ENCODE data around the gene PRODH2. TPM values are rescaled to one million over a fixed set of nuclear protein-coding genes. Genes with fewer than 3 reads are reported as not detected.

The PRODH2 gene
- total and polyA plus RNA-seq, 2 of the 13 experiments (the other 11 are each of a cell fraction or from before 2014, with no cell fraction given) = 86.7 to 118 TPM

- TF ChIP-seq LBX2 (CRISPR knock-in tag; IDR thresholded peaks at IDR 0.05; ENCODE audit: borderline replicate concordance) (no peak), SRSF4 (IDR thresholded peaks at IDR 0.05; ENCODE audit: low read depth, low read length, poor library complexity, severe bottlenecking) (no peak), ZNF75D (CRISPR knock-in tag; IDR thresholded peaks at IDR 0.05; ENCODE audit: borderline replicate concordance) (no peak), PLSCR1 (CRISPR knock-in tag; IDR thresholded peaks at IDR 0.05; ENCODE audit: borderline replicate concordance) (no peak), NCOA2 (CRISPR knock-in tag; IDR thresholded peaks at IDR 0.05) (peak; percentile 73; the same call in 1 of the 2 replicates), ZNF800 (CRISPR knock-in tag; IDR thresholded peaks at IDR 0.05) (peak; percentile 15; the same call in 1 of the 2 replicates), ZNF782 (CRISPR knock-in tag; IDR thresholded peaks at IDR 0.05; ENCODE audit: borderline replicate concordance) (no peak), SSRP1 (CRISPR knock-in tag; IDR thresholded peaks at IDR 0.05) (no peak), ATF1 (CRISPR knock-in tag; IDR thresholded peaks at IDR 0.05) (no peak), ZNF331 (CRISPR knock-in tag; IDR thresholded peaks at IDR 0.05) (peak; percentile 39; the same call in 1 of the 2 replicates), ZNF710 (CRISPR knock-in tag; IDR thresholded peaks at IDR 0.05; ENCODE audit: borderline replicate concordance) (no peak), AKAP8 (CRISPR knock-in tag; IDR thresholded peaks at IDR 0.05) (no peak; the same call in 1 of the 2 replicates), MAFF (IDR thresholded peaks at IDR 0.05; ENCODE audit: low read depth, low read length) (no peak), ZNF354B (CRISPR knock-in tag; IDR thresholded peaks at IDR 0.05) (no peak), RBAK (CRISPR knock-in tag; IDR thresholded peaks at IDR 0.05) (0 out of 2 replicates have a peak, but pooled peaks have one; percentile 10), TFAP4 (IDR thresholded peaks at IDR 0.05; ENCODE audit: borderline replicate concordance, low read depth) (peak; percentile 44; the same call in 1 of the 2 replicates), RFX3 (CRISPR knock-in tag; IDR thresholded peaks at IDR 0.05) (no peak), PHF21A (CRISPR knock-in tag; IDR thresholded peaks at IDR 0.05) (peak; percentile 86), ZNF597 (CRISPR knock-in tag; IDR thresholded peaks at IDR 0.05) (no peak), ZMYM4 (CRISPR knock-in tag; IDR thresholded peaks at IDR 0.05) (peak; percentile 24; the same call in 1 of the 2 replicates), TFDP1 (CRISPR knock-in tag; IDR thresholded peaks at IDR 0.05; ENCODE audit: borderline replicate concordance) (no peak)
Measured at GRCh38 chr19:35812220-35813042, at the start of gene PRODH2 (continued).
